EH (cell line): ENCODE results near the gene COPZ1.

Source experiments
- DNase-seq: peaks from one replicate; pipeline ENCODE4 v3.0.0-alpha.2; 2015; ENCODE audit warnings: low read depth

COPZ1 gene

GRCh38 chr12:54358945-54359761 lies 34.2 kb downstream of the COPZ1 start:
- DNase-seq = peak; percentile 99

DNA sequence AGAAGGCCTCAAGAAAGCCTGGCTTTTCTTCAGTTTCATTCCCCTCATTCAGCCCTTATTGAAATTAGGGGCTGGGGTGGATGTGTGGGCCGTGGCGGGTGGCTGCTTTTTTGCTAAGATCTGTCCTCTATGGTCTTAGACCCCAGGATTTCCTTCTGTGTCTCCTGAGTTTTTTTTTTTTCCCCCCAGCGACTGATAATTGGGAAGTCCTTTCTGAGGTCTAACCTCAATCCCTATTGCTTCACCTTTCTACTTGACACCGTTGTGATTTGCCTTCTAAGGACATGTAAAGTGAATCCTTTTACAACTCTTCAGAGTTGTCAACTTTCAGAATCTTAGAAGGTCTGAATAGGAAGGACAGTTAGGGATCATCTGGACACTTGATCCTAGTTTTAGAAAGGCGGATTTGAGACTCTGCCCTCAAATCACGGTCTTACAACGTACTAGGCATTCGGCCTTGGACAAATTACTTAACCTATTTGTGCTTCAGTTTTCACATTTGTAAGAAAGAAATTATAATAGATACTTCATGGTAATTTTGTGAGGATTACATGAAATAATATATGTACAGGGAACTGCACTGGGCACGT lies 34.9 kb downstream of the COPZ1 start:
- no peak for DNase-seq

GRCh38 chr12:54360717-54361456 lies 36.0 kb downstream of the COPZ1 start:
- peak; percentile 77 for DNase-seq

DNA sequence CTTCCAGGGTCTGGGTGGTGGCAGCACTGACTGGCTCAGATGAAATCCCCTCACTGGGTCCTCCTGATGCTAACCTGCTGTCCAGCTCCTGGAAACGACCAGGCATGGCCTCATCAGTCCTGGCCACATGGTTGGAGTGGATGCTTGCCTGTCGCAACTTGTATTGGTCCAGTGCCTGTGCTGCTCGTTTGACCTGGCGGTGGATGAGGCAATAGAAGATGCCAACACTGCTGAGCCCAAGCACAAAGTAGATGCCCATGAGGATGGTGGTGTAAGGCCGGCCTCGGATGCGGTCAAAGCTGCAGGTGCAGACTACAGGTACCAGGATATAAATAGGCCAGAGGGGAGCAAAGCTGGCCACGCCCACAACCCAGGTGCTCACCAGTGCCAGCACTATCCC lies 38.1 kb downstream of the COPZ1 start:
- DNase-seq = no peak

GRCh38 chr12:54363618-54364017 lies 38.7 kb downstream of the COPZ1 start:
- no peak for DNase-seq

DNA sequence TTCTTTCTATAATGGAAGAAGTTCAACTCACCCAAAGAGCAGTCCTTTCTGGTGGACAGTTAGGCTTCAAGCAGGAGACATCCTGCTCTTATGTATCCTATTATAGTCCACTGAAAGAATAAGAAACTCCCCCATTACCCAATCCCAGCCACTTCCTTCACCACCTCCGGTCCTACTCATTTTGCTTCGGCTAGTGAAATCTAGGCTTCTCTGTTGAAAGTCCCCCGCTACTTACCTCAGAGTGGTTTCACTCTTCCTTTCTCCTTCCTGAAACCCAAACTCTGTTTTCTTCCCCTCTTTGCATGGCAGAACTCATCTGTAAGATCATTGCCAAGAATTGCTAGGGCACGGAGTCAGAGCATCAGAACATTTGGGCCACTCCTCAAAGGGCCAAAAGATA lies 39.5 kb downstream of the COPZ1 start, which contains the start of gene GPR84:
Gene GPR84 (minus strand): TSS at position 74 of the 400 bp plus-strand sequence. CDS start 635 bp downstream, outside the sequence.
- DNase-seq = no peak

DNA sequence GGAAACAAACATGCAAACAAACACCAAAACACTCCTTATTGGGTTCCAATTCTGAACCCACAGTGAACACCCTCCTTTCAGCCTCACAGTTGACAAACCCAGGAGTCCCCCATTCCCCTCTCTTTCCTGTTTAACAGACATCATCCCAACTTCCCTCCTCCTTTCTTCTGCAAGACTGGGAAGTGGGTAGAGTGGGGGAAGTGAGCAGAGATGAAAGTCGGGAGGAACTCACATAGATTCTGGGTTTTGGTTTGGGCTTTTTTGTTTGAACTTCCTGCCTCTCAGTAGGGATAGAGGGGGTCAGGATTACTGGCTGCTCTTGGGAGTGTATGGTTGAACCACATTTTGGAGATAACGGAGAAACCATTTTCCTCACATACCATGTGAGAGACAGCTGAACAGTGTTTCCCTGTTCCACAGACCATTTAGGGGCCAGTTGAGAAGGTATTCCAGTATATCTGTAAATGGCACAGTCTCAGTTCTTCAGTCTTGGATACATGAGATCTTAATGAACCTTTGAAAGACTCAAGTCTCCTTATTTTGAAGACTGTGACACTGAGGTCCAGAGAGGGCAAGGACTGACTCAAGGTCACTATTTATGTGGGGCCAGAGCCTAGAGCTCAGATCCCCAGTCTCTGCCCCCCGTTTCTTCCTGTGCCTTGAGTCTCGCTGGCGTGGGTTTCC lies 43.2 kb downstream of the COPZ1 start:
- DNase-seq = no peak

DNA sequence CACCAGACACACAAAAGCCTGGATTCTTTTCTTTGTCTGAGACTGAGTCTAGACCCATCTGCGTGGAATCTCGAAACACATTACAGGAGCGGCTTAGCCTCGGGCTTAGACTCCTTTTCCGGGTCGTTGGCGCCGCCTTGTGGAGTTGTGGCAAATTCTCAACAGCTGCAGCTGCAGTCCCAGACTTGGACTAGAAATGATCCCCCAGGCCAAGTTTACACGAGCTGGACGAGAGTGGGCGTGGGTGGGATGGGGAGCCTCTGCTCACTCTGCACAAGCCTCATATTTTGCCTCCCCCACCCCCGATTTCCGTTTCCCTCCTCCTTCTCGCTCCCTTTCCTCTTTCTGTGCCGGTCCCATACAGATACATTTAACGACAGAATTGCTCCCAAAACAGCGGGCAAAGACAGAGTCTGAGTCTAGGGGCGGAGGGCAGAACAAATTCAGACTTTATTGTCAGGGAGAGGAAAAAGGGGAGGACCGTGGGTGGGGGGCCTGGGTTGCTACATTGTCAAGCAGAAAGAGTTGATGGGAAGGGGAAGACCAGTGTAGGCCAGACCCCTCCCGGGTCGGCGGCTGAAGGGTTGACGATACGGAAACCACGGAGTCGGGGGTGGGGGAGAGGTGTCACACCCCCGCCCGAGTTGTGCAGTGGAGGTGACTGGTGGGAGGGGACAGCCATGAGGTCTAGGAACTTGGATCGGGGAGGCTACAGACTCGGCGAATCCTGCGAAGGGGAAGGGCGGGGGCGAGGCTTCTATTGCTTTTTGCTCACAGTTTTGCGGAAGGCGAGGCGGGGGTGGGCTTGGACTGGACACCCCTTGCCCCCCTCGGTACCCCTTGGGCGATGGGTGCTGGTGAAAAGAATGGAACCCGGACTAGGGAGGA lies 44.0 kb downstream of the COPZ1 start:
- DNase-seq = peak; percentile 88

DNA sequence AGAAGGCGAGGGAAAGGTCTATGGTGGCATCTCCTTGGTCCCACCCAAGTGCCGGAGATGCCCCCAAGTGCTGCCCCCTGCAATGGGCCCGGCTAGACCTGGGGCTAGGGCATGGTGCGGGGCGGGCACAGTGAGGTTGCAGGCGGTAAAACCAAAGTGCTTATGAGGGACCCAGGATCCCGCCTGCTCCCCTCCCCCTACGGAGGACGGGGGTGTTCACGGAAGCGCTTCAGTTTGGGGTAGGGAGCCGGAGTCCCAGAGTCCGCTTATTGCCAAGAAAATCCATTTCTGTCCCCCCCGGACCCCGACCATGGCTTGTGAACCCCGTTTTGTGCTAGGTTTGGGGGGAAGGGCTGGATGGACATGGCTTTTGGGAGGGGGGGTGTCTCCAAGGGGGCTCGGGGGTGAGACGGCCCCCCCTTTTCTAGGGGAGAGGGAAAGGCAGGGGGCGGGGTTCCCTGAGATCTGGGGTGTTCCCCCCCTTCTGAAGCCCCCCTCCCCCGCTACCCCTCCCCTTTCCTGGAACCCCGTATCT lies 44.7 kb downstream of the COPZ1 start:
- DNase-seq = no peak

DNA sequence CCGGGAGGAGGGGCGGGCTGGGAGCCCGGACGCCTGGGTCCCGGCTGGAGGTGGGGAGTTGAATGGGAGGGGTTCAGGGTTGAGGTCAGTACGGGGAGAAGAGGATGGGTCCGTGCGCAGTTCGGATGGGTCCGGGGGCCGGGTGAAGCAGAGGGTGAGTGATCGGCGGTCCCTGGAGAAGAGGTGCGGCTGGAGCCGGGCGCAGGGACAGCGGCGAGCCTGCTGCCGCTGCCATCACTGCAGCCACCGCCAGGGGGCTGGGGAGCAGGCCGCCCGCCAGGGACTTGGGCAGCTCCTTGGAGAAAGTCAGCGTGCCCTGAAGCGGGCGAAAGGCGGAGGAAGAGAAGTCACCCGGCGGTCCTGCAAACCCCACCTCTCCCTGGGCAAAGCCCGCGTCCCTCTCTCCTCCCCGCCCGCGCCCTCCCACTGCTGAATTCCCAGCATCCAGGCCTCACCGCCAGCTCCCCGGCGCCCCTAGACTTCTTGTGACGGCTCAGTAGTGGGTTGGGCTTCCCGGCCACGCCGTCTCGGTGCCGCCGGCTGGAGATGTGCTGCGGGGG lies 45.3 kb downstream of the COPZ1 start:
- DNase-seq = peak; percentile 89

- DNase-seq = no peak
Measured at GRCh38 chr12:54371328-54372112, 46.6 kb downstream of the COPZ1 start.

DNA sequence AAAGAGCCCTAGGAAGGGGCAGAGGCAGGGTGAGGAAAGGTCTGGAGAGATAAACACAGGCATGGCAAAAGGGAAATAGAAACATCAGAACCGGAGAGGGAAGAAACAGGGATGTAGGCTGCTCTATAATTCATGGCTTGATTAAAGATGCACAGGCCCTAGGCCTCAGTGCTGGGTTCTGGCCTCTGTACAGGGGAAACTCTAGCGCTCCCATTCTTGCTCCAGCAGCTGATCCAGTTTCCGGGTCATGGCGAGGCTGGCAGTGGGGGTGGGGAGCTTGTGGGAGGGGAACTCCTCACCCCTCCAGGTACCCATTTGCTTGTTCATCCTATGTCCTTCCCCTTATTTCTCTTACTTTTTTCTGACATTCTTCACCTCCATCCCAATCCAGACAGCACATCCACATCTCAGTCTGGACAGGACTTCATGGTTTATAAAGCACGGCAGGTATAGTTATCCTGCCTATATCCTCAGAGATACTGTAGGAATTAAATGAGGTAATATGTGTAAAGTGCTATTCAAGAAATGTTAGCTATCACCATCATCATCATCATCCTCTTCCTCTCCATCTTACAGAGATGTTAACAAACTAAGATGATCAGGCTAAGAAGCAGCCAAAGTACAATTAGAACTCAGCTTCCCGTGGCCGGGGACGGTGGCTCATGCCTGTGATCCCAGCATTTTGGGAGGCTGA lies 47.3 kb downstream of the COPZ1 start:
- DNase-seq = no peak

DNA sequence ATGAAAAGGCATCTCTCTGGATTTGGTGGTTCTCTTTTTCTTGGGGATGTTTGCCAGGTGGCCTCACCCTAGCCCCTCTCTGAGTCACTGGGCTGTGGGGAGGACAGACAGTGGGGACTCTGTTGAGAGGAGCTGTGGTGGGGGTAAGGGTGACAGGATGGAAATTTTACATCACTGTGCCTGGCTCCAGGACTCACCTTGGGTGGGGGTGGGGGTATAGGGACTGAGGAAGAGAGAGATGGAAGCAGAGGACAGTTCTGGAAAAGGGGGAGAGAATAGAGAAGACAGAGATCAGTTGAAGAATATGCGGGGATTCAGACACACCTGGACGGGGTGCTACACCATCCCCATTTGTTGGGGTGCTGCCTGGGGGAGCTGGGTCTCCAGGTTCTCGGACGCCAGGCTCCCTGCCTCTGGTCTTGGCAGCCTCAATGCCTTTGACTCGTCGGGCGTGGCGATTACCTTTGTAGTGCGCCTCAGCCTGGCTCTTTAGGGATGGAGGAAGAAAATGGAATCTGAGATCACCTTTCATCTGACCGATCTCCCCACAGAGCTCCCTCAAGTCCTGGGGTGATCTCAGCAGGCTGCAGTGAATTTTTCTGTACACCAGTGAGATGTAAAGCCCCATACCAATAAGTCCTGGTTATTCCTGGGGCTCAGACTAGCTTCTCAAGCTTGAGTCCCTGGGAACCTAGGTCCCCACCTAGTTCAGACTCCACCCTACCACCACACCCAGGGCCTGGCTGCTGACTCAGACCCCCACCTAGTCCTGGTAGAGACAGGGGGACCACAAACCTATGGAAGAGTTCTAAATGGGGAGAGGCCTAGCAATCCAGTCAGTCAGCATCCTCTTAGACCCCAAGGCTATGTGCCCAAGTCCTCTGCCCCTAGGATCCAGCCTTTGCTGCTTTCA lies 49.0 kb downstream of the COPZ1 start:
- no peak for DNase-seq

DNA sequence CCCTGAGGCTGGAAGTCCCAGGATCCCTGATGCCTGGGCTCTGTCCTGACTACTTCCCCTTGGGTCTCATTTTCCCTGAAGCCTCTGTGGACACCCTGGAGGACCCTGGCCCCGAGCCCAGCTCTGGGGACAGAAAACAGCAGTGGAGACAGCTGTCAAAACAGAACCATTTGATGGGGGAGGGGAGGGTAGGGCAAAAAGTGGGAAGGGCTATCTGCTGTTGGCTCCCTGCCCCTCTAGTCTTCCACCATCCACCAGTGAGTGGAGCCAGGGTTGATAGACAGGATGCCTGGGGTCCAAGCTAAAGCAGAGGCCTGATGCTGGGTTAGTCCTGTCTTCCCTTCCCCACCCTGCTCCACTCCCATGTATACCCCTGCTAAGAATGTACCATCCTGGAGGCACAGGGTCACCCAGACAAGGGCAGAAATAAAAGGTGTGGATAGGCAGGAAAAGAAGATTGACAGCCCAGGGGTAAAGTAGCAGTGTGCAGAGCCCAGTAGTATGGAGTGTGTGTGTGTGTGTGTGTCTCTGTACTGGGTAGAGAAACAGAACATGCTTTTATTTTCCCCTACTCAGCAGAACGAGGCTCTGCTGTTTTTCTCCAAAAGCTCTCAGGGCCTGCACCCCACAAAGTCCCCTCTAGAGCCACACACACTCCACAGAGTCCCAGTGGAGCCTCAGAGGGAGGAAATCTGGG lies 49.8 kb downstream of the COPZ1 start:
- DNase-seq = no peak

DNA sequence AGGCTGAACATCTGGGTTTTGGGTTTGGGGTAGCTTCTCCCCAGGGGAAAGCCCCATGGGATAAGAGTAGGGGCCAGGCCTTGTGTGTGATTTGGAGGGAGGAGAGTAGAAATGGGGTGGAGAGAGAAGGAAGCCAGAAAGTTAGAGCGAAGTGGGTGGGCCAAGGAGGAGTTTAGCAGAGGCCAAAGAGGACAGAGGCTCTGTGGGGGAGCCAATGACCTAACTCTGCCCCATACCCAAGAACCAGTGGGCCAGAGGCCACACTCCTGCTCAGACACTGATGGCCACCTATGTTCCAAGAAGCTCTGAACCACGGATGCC lies 50.3 kb downstream of the COPZ1 start:
- no peak for DNase-seq

DNA sequence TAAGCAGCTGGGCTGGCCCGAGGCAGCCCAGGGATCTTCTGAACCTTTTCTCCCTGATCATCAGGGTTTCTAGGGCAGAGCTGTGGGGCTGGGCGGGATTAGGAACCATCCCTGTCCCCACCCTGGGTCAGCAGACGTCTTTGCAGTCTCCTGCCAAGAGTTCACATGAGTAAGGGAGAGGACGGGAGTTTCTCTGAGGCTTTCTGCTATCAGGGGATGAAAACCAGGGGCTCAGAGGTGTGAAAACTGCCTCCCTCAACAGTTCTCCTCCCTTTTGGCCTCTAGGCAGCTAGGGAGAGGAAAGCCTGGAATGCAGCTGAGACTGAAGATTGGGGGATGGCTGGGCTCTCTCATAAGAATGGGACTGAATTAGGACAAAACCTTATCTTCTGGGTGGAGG lies 51.7 kb downstream of the COPZ1 start:
- DNase-seq = no peak

DNA sequence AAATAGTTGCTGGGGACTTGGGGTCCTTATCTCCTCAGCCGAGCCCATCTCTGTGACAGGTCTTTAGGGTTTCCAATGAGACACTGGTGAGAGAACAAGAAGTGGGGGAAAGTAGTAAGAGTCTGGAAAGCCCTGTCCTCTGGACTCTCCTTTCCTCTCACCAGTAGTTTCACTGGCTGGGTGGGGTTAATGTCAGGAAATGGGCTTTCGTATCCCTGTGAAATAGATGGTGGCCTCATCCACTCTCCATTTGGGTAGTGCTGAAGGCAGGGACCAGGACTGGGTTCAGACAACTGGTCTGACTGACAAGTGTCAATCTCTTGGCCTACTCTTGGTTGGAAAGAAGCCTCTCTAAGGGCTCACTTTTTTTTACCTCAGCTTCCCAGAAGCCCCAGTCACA lies 52.1 kb downstream of the COPZ1 start:
- DNase-seq = no peak
